Ishikawa (cell line): ENCODE measurements around the gene RNF151.

Source experiments
- EGR1 ChIP-seq: IDR thresholded peaks from 2 replicates; pipeline ENCODE4 v1.6.1; 2012
- EP300 ChIP-seq: IDR thresholded peaks from 2 replicates; pipeline ENCODE4 v1.6.1; 2012; ENCODE audit warnings: borderline replicate concordance
- FOXM1 ChIP-seq: IDR thresholded peaks from 2 replicates; pipeline ENCODE4 v1.6.1; 2012; ENCODE audit warnings: low read depth, borderline replicate concordance
- MAX ChIP-seq: IDR thresholded peaks from 2 replicates; pipeline ENCODE4 v1.6.1; 2012
- NFIC ChIP-seq: IDR thresholded peaks from 2 replicates; pipeline ENCODE4 v1.6.1; 2012
- TAF1 ChIP-seq: IDR thresholded peaks from 2 replicates; pipeline ENCODE4 v1.6.1; 2012; ENCODE audit warnings: low read depth, mild to moderate bottlenecking
- TCF12 ChIP-seq: IDR thresholded peaks from 2 replicates; pipeline ENCODE4 v1.6.1; 2012; ENCODE audit warnings: low read depth
- TEAD4 ChIP-seq: IDR thresholded peaks from 2 replicates; pipeline ENCODE4 v1.6.1; 2012
- YY1 ChIP-seq: IDR thresholded peaks from 2 replicates; pipeline ENCODE4 v1.6.1; 2012; ENCODE audit warnings: low read depth
- ZBTB7A ChIP-seq: IDR thresholded peaks from 2 replicates; pipeline ENCODE4 v1.6.1; 2012; ENCODE audit warnings: low read depth

- TF ChIP-seq EP300 (0 out of 2 replicates have a peak, but pooled peaks have one; percentile 16), YY1 (peak; percentile 74), TEAD4 (peak; percentile 69), MAX (no peak), NFIC (peak; percentile 65), TCF12 (0 out of 2 replicates have a peak, but pooled peaks have one; percentile 30), ZBTB7A (no peak), TAF1 (no peak), FOXM1 (no peak), EGR1 (no peak)
These were observed 27.1 kb downstream of the RNF151 start for GRCh38 chr16:1993731-1994131.
